GM21528 (cell line): ENCODE measurements around the gene DNAH9.

Experiments
- ATAC-seq: cut with Tn5 transposase; IDR thresholded peaks from one replicate; pipeline ENCODE4 v1.9.1; 2021; ENCODE audit warnings: mild to moderate bottlenecking, moderate library complexity; ENCODE audit not compliant: unreplicated experiment, low FRiP score

Gene DNAH9, protein sequence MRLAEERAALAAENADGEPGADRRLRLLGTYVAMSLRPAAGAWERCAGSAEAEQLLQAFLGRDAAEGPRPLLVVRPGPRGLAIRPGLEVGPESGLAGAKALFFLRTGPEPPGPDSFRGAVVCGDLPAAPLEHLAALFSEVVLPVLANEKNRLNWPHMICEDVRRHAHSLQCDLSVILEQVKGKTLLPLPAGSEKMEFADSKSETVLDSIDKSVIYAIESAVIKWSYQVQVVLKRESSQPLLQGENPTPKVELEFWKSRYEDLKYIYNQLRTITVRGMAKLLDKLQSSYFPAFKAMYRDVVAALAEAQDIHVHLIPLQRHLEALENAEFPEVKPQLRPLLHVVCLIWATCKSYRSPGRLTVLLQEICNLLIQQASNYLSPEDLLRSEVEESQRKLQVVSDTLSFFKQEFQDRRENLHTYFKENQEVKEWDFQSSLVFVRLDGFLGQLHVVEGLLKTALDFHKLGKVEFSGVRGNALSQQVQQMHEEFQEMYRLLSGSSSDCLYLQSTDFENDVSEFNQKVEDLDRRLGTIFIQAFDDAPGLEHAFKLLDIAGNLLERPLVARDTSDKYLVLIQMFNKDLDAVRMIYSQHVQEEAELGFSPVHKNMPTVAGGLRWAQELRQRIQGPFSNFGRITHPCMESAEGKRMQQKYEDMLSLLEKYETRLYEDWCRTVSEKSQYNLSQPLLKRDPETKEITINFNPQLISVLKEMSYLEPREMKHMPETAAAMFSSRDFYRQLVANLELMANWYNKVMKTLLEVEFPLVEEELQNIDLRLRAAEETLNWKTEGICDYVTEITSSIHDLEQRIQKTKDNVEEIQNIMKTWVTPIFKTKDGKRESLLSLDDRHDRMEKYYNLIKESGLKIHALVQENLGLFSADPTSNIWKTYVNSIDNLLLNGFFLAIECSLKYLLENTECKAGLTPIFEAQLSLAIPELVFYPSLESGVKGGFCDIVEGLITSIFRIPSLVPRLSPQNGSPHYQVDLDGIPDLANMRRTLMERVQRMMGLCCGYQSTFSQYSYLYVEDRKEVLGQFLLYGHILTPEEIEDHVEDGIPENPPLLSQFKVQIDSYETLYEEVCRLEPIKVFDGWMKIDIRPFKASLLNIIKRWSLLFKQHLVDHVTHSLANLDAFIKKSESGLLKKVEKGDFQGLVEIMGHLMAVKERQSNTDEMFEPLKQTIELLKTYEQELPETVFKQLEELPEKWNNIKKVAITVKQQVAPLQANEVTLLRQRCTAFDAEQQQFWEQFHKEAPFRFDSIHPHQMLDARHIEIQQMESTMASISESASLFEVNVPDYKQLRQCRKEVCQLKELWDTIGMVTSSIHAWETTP (N-terminal part only)

DNA sequence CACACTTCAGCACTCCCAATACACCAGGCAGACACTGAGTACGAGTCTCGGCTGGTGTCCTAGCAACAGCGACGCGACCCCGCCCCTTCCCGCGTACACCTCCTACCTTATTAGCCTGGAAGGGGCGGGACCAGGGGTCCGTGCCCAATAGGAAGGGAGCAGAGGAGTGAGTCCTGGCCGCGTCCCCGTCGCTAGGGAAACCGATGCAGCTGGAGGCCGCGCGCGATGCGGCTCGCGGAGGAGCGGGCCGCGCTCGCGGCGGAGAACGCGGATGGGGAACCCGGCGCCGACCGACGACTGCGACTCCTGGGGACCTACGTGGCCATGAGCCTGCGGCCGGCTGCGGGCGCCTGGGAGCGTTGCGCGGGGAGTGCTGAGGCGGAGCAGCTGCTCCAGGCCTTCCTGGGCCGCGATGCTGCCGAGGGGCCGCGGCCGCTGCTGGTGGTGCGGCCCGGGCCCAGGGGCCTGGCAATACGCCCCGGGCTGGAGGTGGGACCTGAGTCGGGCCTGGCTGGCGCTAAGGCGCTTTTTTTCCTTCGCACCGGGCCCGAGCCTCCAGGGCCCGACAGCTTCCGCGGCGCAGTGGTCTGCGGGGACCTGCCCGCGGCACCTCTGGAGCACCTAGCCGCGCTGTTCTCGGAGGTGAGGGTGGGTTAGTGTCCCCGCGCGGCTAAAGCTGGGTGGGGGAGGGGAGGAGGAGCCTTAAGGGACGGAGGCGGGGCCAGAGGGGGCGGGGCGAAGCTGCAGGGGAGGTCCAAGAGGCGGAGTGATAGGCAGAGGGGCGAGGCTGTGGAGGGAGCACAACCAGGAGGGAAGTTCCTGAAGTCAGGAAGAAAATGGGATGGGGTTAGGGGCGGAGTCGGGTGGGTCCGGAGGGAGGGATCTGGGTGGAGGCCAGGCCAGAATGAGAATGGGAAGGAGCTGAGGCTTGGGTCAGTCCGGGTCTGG is at the start of gene DNAH9:
Gene DNAH9 (plus strand): TSS at position 197 of the 948 bp plus-strand sequence. CDS start 29 bp downstream, at position 226.
- ATAC-seq = no peak

DNA sequence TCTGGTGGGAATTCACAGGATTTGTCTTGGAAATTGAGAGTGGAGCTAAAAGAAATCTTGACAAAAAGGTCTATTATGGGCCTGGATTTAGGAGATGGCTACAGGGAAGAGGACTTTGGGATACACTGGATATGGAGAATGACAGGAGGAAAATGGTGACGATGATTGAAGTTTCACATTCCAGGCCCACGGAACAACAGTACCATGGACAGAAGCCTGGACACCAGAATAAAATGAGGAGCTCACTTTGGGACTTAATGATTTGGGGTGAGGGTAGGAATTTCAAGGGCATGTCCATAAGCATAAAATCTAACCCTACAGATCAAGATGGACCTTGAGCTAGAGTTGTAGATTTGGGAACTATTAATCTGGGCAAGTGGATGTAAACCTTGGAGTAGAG is 47.8 kb upstream of the DNAH9 start:
- no peak for ATAC-seq

DNA sequence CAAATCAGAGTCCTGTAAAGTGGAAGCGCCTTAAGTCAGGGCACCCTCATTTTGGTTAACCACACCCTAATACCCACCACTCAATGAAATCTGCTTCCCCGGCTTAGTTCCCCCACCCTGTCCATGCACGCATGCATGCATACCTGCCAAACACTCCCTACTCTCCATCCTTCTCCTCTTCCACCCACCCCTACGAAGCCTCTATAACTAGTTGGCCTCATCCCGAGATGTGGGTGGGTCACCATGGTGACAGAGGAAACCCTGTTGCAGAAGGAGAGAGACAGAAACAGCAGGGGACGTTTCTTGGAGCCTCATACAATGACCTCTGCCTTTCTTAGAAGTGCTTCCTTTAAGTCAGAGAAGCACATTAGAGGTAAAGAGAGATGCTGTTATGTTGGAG is 46.8 kb upstream of the DNAH9 start:
- ATAC-seq = no peak

DNA sequence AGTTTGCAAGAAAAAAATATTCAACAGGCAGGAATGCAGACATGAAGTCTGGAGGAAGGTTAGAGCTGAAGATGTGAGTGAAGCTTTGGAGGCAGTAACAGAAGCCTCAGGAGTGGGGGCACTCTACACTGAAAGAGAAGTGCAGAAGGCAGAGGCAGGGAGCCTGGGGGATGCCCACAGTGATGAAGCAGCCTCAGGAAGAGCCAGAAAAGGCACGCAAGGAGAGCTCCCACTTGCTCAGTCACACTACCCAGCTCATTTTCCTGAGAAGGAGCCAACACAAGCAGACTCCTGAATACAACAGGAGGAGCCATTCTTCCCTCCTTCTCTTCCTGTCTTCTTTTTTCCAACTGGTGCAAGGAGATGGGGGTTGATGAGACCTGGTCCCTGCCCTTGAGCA is 45.1 kb upstream of the DNAH9 start:
- no peak for ATAC-seq

DNA sequence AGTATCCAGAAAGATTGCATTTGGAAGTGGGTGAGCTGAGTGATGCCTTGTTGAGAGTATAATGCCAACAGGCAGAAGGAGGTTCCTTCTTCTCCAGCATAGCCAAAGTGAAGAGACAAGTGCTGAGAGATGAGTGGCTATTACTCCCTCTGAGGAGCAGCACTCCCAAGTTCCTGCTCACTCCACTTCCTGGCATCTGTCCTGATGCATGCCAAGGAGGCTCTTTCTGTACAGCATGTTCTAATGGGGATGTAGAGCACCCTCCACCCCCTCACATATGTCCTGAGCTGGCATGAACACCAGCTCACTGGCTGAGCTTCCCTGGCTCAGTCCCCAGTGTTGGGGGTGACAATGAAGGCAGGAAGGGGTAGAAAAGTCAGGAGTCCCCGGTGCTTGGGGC is 44.2 kb upstream of the DNAH9 start:
- ATAC-seq = no peak

DNA sequence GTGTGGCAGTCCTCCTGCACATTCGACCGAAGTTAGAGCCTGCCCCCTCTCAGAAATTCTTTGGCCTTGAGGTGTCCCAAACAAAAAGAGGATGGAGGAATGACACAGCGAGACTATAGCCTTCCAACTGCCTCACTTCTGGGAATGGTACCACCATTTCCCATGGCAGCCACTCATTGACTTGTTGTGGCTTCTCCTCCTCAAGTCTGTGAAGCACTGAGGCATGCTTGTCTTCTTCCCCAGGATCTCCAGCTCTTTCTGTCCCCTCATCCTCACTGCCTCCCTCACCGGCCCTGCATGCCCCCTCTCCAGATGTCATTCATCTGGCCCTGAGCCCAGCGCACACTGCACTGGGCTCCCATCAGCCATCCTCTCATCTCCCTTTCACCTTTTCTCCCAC is 43.7 kb upstream of the DNAH9 start:
- ATAC-seq = no peak

DNA sequence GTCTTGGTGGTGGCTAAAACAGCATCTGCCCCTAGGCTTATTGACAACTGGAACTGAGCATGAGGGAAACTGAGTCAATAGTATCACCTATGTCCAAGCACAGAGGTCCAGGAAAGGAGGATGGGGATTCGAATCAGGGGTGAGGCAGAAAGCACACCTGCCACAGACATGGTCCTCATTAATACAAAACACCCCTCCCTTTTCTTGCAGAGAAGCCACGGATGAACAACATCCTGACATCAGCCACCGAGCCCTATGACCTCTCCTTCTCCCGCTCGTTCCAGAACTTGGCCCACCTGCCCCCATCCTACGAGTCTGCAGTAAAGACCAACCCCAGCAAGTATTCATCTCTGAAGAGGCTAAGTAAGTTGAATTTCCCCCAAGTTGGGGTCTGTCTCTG is 42.7 kb upstream of the DNAH9 start:
- no peak for ATAC-seq

DNA sequence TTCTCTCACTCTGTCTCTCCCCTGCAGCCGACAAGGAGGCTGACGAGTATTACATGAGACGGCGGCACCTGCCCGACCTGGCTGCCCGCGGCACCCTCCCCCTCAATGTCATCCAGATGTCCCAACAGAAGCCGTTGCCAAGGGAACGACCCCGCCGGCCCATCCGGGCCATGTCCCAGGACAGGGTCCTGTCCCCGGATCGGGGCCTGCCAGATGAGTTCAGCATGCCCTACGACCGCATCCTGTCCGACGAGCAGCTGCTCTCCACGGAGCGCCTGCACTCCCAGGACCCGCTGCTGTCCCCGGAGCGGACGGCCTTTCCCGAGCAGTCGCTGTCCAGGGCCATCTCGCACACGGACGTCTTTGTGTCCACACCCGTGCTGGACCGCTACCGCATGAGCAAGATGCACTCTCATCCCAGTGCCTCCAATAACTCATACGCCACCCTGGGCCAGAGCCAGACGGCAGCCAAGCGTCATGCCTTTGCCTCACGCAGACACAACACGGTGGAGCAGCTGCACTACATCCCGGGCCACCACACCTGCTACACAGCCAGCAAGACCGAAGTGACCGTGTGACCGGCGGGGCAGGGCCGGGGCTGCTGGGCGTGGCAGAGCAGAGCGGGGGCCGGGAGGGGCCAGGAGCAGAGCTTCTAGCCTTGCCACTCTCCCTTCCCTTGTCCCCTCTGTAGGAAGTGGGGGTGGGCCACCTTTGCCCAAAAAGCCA is 40.4 kb upstream of the DNAH9 start:
- no peak for ATAC-seq

DNA sequence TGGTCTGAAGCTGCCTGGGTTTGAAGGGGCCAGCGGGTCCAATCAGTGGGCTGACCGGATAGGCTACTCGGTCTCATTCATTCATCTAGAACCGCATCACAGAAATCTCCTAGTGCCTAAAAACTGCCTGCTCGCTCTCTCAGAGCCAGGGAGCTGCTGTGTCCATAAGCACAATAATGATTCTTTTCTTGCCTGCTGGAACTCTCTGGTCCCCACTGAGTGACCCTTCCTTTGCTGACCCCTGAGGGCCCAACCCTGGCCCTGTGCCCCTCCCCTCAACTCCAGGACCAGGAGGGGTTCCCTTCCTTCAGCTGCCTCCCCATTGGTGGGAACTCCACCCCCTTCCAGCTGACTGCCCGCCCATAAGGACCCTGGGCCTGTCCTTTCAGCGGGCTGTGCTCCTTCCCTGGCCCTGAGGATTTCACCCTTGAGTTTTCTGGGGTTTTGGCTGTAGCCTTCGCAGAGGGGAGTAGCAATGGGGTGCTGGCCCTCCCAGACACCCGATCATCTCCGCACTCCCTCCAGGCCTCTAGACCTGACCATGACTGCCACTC is 39.5 kb upstream of the DNAH9 start:
- ATAC-seq = no peak

DNA sequence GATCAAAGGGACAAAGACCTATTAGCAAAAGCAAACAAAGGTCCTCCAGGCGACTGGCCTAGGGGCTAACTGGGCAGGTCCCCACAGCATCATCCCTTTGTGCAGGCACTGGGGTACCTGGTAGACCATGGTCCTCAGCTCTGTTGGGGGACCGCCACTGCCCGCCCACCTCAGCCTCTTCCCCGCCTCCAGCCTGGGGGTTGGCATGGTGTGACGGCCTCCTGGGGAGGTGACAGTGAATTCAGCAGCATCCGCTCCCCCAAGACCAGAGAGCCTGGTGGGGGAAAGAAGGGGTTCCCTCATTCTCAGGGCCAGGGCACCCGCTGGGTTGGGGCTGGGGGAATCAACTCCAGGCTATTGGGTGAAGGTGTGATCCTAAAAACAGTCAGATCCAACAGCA is 38.7 kb upstream of the DNAH9 start:
- no peak for ATAC-seq

DNA sequence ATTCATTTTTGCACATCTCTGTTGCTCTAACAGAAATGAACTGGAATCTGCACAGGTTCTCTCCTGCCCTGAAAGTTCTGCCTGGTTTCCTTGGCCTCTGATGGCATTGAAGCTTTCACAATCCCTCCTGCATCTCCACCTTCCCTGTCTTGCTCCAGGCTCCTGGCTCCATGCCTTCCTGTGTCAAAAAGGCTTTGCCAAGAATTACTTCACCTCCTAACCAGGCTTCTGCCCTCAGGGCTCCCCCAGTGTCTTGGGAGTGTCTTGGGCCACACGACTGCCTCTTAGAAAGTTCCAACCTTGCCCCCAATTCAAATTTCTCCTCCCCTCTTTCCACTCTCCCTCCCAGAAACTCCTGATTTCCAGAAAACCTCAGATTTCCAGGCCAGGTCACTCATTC is 37.0 kb upstream of the DNAH9 start:
- ATAC-seq = no peak

DNA sequence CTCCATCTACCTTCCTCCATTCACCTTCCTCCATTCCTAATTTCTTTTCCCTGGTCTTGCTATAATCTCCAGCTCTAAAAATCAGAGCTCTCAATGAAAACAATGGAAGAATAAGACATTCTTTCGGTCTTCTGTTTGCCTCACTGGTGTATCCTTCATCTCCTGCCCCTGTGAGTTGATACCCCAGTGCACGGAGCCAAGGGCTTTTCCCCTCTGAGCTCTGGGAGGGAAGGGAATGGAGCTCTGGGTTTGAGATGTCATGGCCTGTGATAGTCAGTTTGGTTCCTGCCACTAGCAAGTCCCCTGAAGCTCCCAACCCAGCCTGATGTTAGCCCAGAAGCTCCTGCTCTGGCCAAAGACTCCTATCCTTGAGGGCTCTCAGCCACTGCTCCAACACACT is 36.6 kb upstream of the DNAH9 start:
- ATAC-seq = no peak

DNA sequence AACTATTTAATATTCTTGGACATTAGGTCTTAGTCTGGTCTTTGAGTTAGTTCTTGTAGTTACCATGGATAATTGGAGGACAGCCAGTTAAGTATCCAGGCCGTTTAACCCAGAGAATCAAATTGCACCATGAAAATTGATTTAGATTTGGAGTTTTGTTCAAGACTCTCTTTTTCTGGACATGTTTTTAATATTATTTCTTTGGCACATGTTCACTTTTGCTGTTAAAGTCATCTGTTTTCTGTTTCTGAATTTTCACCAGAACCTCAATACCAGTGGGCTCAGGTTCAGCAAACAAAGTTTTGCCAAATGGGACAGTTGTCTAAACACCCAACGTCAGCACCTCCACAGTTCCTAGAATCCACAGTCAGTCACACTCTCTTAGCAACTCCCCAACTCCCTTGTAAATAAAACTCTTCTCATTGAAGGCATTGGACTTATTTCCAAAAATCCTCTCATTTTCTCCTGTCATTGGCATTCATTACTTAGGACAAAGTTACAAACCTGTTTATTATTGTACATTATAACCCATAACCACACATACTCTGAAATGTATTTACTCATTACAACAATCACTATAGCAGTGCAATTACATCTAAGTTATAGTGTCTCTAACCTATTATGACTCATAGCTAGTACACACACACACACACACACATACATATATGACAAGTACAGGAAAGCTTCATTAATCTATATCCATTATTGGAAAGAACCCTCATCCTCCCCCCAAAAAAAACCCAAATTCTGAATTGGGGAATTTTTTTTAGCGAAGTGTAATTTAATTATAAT is 33.5 kb upstream of the DNAH9 start:
- ATAC-seq = no peak

DNA sequence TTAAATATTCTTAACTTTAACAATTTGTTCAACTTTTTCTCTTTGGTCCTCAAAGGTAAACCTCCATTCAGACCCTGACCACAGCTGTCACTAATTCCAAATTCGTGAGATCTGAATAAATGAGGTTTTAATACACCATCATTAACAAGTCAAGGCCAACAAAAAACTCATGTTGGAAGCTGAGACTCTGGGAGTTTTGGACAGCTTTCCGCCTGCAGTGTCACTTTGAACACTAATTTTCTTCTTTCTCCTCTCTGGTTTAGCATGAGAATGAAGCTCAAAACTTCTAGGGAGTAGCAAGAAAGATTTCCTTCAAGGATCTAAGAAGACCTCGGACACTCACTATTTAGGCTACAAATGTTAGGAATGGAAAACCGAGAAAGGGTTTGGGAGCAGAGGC is 32.7 kb upstream of the DNAH9 start:
- ATAC-seq = no peak

DNA sequence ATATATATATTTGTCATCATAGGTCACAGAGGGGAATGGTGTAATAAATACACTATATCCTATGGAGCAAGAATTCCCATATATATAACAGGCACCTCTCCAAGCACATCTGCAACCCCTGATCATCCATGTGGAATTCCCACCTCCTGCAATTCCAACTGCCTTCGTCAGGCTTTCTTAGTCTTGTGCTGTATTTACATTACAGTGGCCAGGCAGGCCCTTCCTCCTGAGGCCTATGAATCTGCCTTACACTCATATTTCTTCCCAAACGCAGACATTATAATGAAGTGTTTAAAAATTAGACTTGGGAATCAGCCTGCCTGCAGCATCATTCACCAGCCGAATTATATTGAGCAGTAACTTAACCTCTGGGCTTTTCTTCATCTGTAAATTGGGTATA is 19.3 kb upstream of the DNAH9 start:
- no peak for ATAC-seq

DNA sequence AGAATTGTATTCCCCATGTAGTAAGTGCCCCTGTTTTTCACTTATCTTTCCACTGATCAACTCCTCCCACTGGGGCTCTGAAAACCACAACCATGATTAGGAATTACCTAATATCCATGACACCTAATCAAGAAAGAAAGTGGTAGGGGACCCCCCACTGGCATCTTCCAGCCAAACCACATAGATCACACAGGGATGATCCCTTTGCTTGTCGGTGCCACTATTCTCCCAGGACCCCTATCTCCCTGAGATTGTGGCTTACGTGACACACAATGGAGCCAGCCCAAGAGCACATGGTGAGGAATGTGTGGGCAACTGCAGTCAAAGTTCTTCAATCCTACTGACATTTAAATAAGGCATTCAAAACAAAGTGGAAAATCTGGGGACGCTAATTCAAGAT is 17.6 kb upstream of the DNAH9 start:
- no peak for ATAC-seq

DNA sequence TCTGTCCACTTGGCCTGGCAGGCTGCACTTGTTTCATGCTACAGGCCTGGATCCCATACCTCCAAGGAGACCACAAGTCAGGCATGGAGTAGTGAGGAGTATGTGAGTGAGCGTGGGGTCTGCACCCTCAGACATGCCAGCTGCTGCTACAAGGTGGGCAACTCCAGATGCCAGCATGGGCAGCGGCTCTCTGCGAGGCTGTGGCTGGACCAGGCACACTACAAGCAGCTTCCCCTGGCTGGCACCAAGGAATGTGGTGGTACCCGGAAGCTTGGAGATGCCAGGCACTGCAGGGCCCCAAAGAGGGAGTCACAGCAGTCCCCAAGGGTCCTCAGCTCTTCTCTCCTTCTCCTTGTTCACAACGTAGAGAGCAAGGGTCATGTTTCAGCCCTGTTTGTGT is 16.1 kb upstream of the DNAH9 start:
- no peak for ATAC-seq
